NOMO-1 (cell line): ENCODE results near the gene ARHGEF3.

ENCODE experiments used
- DNase-seq, 2 experiments: peaks; one replicate each; lab custom pipeline; 2025; ENCODE audit not compliant: unreplicated experiment in 2 of 2; lab: John Stamatoyannopoulos, UW

Gene ARHGEF3

DNA sequence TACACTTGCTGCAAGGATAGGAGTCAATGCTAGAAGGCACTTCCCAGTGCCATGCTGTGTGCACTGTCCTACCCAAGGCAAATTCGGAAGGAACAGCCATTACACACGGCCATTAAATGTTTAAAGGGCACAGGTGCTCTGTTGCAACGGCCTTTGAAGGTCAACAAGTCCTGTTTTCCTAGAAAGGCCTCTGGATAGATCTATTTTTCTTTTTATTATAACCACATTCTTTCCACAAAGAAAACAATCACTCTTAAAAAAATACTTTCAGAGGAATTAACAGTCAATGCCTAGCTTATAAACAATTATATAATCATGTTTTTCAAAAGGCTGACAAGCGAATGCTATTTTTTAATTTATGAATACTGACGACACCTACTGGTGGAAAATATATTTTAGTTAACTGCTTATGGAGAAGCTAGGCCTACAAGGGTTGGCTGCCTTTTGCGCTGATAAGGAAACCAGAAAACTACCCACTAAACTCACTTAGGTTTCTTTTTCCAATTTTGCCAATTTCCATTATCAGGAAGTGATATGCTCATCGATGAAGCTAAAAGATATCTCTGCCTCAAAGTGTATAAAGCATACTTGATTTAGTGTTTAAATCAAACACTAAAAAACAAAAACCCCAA, 2.4 kb downstream of the ARHGEF3 start:
- peak; percentile 63 to 89 for DNase-seq

DNA sequence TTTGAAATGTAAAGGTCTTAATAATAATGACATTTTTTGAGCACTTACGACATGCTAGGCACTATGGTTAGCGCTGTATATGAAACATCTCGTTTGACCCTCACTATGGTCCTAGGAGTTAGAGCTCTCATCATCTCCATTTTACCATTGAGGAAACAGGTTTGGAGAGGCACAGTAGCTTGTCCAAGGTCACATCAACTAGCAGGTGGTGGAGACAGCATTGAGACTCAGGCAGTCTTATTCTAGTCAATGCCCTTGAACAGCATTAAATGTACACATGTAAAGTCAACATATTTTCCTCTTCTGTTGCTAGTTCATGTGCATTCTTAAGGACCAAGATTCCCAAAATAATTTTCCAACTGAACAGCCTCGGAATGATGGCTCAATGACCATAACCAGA, 4.8 kb downstream of the ARHGEF3 start:
- DNase-seq, result no peak

DNA sequence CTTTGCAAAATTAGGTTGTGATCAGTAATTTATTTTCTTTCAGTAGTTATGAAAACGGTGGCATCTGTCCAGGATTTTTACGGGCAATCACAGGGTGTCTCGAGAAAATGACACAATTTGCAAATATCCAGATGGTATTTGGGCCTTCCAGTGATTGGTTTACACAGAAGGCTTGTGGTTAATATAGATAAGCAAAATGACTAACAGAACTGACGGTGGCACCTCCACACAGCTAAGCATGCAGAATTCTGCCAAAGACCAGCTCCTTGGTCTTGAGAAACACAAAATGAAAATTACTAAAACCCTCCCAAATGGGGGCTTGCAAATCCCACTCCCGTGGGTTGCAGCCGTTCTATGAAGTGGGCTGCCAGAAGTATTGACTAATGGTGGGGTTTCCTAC, 5.5 kb downstream of the ARHGEF3 start:
- peak in 1 of 2 experiments; percentile 70 for DNase-seq

DNA sequence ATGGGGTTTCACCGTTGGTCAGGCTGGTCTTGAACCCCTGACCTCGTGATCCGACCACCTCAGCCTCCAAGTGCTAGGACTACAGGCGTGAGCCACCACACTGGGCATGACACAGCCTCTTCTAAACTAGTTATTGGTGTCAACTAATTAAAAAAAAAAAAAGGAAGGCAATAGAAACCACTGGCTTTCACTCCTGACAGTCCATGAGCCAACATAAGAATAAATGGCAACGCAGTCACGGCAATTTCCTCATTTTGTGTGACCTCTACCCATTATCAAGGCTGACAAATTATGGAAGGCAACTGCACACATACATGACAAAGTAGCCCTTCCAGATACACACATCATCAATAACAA, 5.9 kb downstream of the ARHGEF3 start:
- peak; percentile 64 to 91 for DNase-seq

DNA sequence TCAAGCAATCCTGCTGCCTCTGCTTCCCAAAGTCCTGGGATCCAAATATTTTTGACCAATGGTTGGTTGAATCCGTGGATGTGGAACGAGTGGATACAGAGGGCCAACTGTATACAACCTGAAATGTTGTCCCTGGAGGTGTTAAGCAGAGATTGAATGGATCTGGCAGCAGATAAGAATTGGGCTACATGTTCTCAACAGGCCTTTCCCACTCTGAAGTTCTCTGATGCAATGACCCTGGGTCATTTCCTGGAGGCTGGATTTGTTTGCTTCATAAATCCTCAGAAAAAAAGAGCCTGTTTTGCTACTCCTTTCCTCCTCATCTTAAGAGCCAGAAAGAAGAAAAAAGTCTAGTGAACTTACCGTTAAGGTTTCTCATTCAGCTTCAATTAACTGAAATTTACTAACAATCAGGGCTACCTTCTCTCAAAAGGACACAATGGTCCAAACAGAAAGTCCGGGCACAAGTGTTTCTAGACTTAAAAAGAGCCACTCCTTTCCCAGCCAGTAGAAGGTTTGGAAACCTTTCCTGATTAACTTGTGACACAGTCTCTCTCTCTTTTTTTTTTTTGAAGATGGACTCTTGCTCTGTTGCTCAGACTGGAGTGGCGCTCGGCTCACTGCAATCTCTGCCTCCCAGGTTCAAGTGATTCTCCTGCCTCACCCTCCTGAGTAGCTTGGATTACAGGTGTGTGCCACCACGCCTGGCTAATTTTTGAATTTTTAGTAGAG, 6.5 kb downstream of the ARHGEF3 start:
- DNase-seq, result no peak

DNA sequence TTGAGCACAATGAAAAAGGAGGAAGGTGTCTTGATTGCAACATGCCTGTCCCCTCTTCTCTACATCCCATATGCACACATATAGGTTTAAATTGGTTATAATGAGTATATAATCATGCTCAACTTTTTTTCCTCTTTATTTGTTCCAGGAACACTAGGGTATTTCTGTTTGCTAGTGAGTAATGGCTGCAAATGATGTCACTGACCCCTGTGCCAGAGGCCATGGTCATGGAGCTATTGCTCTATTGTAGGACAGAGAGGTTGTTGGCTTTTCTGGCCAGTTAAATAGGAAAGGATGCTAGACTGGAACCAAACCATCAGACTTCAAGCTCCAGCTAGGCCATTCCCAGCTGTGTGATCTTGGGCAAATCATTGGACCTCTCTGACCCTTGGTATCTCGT, 9.6 kb downstream of the ARHGEF3 start:
- DNase-seq, result peak; percentile 23 to 76

DNA sequence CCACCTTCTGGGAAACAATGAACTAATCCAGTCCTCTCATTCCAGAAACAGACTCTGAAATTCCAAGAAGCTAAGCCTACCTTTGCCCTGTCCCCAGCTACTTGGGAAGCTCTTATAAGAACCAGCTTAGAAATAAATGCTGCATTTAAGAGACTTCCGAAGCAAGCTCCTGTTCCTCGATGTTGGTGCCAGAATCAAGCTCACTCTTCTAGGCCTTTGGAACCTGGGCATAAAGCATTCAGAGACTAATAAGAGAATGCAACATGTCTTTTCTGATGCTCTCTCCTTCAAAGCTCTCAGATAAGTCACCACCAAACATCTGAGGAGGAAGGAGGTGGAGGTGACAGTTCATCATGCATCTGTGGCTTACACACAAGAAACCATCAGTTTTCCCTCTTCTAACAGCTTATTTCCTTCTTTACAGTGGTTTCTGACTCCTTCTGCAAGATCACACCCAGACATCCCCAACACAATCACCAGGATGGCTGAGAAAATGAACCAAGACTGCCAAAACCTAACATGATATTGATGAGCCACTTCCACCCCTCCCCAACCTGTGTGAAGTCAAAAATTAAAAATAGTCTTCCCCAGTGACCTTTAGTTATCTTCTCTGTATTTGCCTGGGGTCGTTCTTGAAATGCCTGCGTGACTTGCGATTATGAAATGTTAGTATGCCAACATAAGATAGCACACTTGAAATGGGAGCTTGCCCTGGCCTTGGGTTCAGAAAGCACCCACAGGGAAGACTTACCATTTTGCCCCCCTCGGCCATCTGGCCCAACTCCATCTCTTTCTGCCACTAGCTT, 11.5 kb downstream of the ARHGEF3 start:
- DNase-seq, result peak; percentile 19 to 45

DNA sequence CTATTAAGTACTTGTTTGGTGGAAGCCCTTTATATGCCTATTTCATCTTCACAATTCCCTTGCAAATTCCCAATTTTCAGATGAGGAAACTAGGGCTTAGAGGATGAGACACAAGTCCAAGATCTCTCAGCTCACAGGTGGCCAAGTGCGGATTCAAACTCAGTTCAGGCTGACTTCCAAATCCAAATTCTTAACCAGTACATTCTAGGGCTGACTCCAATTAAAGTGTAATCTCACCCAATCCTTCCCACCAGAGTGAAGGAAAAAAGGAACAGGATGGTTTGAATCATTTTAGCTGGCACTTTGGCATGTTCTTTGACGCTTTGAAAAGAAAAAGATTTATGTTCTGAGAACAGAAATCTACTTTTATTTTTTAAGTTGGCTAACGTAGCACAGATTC, 12.7 kb downstream of the ARHGEF3 start:
- DNase-seq, result no peak

DNA sequence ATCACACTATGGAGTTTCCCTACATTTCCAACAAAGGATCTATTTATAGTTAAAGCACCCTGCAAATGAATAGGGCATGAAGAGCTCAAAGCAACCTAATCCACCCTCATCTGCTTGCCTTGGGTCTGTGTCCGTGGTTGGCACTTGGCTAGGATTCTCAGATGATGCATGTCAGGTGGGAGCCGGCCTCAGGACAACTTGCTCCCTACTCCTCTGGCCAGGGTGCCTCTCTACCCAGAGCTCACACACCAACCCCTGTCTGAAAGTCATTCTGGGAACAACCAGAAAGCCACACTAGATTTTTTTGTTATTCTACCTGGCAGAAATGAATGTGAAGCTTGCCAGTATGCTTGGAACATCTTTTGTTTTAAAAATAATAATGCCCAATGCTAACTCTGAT, 13.2 kb downstream of the ARHGEF3 start:
- DNase-seq, result no peak

DNA sequence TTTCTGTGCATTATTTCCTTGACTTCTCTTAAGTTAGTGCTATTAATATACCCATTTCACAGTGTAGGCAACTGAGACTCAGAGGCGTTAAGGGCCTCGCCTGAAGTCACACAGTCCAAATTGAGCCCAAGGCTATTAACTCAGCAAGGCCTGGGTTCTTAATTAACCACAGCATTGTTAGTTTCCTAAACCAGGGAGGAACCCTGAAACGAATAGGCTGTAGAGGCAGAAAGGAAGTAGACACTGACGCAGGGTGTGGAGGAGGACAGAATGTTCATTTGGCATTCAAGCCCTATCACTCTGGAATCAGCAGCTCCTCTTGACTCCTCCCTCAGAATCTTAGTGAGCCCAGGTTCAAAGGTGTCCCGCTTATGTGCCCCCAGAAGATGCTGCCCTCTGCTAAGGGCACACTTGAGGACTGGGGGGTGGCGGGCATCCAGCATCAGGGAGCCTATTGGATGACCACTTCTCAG, 13.9 kb downstream of the ARHGEF3 start:
- DNase-seq, result peak; percentile 6 to 22

DNA sequence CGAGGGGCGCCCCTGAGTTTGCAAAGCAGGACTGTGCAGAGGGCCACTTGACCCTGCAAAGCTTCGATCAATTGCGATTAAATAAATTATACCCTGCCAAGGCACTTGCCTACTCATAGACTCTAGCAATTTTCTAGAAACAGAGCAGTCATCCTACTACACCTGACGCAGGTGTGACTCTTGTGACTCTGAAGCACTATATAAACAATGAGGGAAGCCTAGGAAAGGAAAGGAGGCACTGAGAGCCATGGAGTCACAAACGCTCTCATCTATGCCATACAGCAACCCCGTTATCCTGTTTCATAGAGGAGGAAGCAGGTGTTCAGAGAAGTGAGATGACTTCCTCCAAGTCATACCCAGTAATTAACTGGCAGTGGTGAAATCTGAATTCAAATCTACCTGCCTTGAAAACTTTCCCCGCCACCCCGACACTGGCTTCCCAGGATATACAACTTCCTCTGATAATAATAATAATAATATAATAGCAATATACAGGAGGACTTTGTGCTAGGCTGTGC, 14.4 kb downstream of the ARHGEF3 start:
- DNase-seq, result no peak

DNA sequence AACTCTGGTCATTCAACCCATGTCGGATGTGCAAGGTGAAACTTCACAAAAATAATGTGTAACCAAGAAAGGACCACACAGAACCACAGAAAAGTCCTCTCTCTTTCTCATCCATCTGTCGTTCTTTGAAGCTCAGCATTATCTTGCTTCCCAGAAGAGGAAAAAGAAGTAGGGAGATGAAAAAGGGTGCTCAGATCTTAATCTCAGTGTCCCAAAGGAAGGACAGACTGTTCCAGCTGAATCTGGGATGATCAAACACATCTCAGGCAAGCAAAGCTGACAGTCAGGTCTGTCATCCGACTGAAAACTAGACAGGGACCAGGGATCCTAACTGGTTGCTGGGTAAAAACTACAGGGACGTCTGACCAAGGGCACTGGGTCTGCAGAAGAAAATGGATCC, 16.2 kb downstream of the ARHGEF3 start:
- DNase-seq, result no peak

DNA sequence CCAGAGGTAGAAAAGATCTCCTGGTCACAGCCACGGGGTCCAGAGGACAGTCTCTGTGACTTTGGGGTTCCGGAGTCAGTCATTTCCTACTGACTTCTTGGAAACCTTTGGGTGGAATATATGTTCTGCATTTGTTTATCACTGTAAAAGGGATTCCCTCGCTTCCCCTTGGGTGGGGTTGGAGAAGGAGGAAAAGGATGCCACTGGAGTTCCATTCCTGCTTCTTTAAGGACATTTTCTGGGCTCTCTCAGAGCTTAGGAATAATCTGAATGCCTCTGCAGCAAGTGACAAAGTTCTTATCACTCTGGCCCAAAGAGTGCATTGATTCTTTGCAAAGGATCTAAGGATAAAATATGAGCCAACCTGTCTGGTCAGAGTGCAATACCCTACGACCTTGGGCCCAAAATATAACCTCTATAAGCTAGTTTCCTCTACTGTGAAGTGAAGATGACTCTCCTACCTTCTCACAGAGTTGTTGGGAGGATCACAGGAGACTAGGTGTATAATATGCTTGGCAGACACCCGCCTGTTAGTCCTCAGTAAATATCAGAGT, 17.2 kb downstream of the ARHGEF3 start:
- DNase-seq, result no peak

DNA sequence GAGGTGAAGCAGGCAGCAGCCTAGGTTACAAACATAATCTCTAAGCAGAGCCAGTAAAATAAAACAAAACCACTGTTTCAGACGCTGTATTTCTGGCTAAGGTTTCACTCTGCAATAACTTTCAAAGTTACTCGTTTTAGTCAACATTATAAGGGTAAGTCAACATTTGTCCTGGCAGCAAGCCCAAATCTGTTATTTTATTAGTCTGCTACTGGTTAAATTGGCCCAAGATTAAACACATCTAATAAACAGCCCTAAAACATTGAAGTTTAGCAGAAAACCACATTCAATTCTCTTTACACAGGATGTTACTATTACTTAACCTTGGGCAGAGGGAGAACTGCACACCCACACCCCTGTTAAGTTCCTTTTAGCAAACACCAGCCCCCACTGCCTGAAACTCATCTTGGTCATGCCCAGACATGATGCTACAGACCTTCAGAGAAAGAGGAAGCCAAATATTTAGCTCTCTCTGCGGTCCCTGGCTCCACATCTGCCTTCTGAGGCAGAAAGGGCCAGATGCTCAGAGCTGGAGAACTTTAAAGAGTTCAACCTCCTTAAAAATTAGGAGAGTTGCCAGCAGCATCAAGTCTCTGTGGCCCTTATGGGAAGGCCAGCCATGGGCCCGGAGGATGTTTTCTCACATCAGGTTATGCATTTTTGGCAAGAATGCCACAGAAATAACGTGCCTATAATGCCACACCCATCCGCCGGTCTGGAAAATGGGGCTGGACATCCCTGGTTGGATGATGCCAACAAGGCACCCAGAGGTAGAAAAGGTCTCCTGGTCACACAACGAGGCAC, 17.9 kb downstream of the ARHGEF3 start:
- peak; percentile 98 to 99 for DNase-seq

DNA sequence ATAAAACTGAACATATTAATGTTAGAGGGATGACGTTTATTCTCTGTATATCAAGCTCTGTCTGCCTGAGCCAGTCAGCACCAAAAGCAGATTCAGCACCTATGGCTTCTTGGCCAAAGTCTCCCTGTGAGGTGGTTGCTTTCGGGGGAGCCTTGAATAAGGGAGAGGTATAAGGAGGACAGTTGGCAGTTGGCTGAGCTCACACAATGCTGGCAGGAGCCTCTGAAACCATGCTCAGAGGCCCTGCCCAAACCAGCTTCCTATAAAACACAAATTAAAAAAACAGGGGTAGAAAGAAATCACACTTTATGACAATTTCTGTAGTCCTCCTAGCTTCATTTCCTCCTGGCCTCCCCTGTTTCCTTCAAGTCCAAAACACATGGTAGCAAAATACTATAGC, 18.8 kb downstream of the ARHGEF3 start:
- DNase-seq, result no peak

DNA sequence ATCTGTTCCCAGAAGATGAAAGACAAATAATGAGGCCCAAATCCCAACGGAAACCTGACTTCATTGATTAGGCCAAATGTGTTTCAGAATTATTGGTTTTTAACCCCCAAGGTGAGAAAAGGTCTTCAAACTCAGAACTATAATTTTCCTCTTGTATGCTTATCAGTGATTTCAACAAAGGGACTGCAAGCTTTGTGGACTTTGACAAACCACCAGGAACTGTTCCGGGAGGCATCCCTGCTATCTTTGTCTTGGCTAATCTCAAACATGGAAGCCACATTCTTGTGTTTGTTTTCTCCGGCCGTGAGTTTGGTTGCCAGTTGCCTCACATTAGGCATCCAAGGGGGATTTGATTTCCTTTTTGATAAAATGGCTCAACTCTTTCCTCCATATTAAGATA, 19.5 kb downstream of the ARHGEF3 start:
- no peak for DNase-seq

DNA sequence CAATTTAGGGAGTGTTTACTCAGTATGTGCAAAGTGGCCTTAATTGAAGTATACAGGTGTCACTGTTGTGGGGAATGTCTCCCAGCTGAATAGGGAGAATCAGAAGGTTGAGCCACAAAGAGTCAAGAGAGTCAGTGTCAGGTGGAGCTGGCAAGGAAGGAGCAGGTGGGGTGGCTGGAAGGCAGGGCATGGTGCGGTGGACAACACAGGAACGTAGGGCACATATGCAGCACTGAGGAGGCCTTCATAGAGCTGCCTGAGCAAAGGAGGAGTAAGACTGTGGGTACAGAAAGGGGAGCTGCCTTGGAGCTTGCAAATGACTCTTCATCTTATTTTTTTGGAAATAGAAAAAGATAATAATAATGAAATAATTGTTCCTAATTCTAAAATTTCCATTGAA, 20.0 kb downstream of the ARHGEF3 start:
- DNase-seq, result no peak

DNA sequence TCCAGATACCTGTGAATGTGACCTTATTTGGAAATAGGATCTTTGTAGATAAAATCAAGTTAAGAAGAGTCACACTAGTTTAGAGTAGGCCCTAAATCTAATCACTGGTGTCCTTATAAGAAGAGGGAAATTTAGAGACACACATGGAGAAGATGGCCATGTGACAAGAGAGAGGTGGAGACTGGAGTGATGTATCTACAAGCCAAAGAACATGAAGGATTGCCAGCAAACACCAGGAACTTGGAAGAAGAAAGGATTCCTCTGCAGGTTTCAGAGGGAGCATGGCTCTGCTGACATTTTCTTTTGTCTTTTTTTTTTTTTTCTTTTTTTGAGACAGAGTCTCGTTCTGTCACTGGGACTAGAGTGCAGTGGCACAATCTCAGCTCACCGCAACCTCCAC, 20.8 kb downstream of the ARHGEF3 start:
- no peak for DNase-seq

DNA sequence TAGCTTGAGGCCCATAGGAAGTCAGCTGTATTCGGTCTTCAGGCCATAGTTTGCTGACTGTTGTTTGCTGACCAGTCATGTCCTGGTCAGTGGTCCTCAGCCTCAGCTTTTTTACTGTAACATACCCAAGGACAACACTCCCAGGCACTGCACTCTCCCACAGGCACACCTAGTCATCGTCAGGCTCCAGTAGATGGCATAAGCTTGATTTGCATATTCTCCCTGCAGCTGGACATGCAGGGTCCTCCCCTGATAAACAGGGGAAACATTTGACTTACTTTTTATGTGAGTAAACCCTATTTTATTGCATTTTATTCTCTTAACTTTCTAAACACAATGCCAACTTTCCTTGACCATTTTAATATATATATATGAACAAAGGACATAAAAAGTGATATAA, 22.9 kb downstream of the ARHGEF3 start:
- no peak for DNase-seq

DNA sequence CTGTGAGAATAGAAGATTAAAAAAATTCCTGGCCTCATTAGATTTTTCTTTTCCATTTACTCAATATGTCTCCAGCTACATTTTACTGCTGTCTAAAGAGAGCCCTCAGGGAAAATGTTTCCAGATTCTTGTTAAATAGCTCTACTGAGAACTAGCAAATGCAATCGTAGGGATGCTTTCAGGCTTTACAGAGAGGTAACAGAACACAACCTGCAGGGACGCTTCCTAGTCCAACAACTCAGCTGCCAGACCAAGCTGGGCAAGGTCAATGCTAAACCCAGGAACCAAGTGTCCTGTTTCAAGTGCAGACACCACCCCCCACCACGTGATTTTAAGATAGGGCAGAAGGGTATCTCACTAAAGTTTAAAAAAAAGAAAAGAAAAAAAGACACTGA, 25.2 kb downstream of the ARHGEF3 start:
- DNase-seq, result no peak
